K562 (cell line): ENCODE data around the gene NDOR1. TPM values are rescaled to one million over a fixed set of nuclear protein-coding genes. Genes with fewer than 3 reads are reported as not detected.
A peak's percentile ranks its signal among the peaks of the same experiment; 100 is the strongest.

Source experiments
- ELF4 ChIP-seq: fragments of 450-650 bp; formaldehyde crosslinking; IDR thresholded peaks from 2 replicates; pipeline ENCODE4 v1.4.0; 2022; ENCODE audit warnings: missing genetic modification characterization
- ESRRA ChIP-seq: fragments of 450-650 bp; IDR thresholded peaks from 2 replicates; pipeline ENCODE4 v1.6.1; 2014; ENCODE audit warnings: low read depth, mild to moderate bottlenecking, moderate library complexity, borderline replicate concordance
- FOXJ2 ChIP-seq: fragments of 200-800 bp; sonication (Bioruptor generic); IDR thresholded peaks from 2 replicates; pipeline ENCODE4 v1.6.1; 2016; ENCODE audit warnings: missing genetic modification characterization, missing compliant biosample characterization
- JUND ChIP-seq, 2 experiments: IDR thresholded peaks; 2 replicates in 1 of 2; 3 replicates in 1 of 2; pipeline ENCODE4 v1.6.1; 2011; ENCODE audit warnings: borderline replicate concordance in 2 of 2, low read depth in 2 of 2, low read length in 2 of 2, improper control_type of control experiment in 1 of 2, missing biosample characterization in 1 of 2, missing genetic modification characterization in 1 of 2, missing genetic modification reagents in 1 of 2
- KAT7 ChIP-seq: sonication (generic); formaldehyde crosslinking; IDR thresholded peaks from 2 replicates; pipeline ENCODE4 v1.8.0; 2022; ENCODE audit warnings: missing genetic modification reagents, mild to moderate bottlenecking, borderline replicate concordance
- MCM5 ChIP-seq: fragments of 450-650 bp; IDR thresholded peaks from 2 replicates; pipeline ENCODE4 v1.6.1; 2016; ENCODE audit warnings: low read depth
- MED1 ChIP-seq: sonication (generic); formaldehyde crosslinking; IDR thresholded peaks from 2 replicates; pipeline ENCODE4 v1.8.1; 2023; ENCODE audit warnings: missing genetic modification reagents, borderline replicate concordance
- PHF20 ChIP-seq: fragments of 450-650 bp; IDR thresholded peaks from 2 replicates; pipeline ENCODE4 v1.6.1; 2018; ENCODE audit not compliant: partially characterized antibody
- SMARCC2 ChIP-seq: fragments of 450-650 bp; IDR thresholded peaks from 2 replicates; pipeline ENCODE4 v1.6.1; 2017; ENCODE audit warnings: antibody characterized with exemption, moderate library complexity, mild to moderate bottlenecking, low read depth
- ZNF3 ChIP-seq: fragments of 250-450 bp; sonication (Bioruptor Pico); IDR thresholded peaks from 2 replicates; pipeline ENCODE4 v1.5.0; 2021; ENCODE audit warnings: mild to moderate bottlenecking, moderate library complexity
- ZNF561 ChIP-seq: fragments of 450-650 bp; formaldehyde crosslinking; conservative IDR thresholded peaks from 2 replicates; pipeline ENCODE4 v1.4.0; 2020; ENCODE audit warnings: mild to moderate bottlenecking, moderate library complexity
- ZNF57 ChIP-seq: fragments of 450-650 bp; formaldehyde crosslinking; IDR thresholded peaks from 2 replicates; pipeline ENCODE4 v1.4.0; 2020; ENCODE audit warnings: mild to moderate bottlenecking, moderate library complexity
- ZNF76 ChIP-seq: fragments of 250-450 bp; sonication (Bioruptor Pico); IDR thresholded peaks from 2 replicates; pipeline ENCODE4 v1.4.0; 2020; ENCODE audit warnings: mild to moderate bottlenecking, moderate library complexity, borderline replicate concordance
- polyA plus RNA-seq, 8 experiments: library from polyadenylated mRNA; depleted of rRNA in 4 of 8; stranded (reverse) in 5 of 8; unstranded in 3 of 8; fragments of >200 nt; fragmentation: Nextera tagmentation in 2 of 8; fragmentation: Illumina TruSeq in 1 of 8; extraction: Ambion mirVana in 2 of 8; extraction: Trizol in 1 of 8; gene quantifications; 2 replicates each; pipeline versions ENCODE4 v1.2.1 to v1.2.3, GENCODE V29; 2011 to 2014; ENCODE audit warnings: inconsistent platforms in 1 of 8, missing spikeins in 1 of 8
- total RNA-seq, 7 experiments: library from RNA; depleted of rRNA in 6 of 7; stranded (reverse); fragments of >200 nt in 6 of 7; fragmentation: Illumina TruSeq in 2 of 7; extraction: Trizol in 2 of 7; gene quantifications; 2 replicates each; pipeline versions ENCODE4 v1.2.1 to v1.2.3, GENCODE V29; 2011 to 2021; ENCODE audit warnings: low replicate concordance in 1 of 7
- TF ChIP-seq, protein P1 (sequence below): sonication (generic); formaldehyde crosslinking; IDR thresholded peaks from 2 replicates; pipeline ENCODE4 v1.8.0; 2022; ENCODE audit warnings: missing genetic modification reagents, mild to moderate bottlenecking, borderline replicate concordance
- TF ChIP-seq, protein P2 (sequence below): sonication (generic); formaldehyde crosslinking; IDR thresholded peaks from 2 replicates; pipeline ENCODE4 v1.8.0; 2022; ENCODE audit warnings: mild to moderate bottlenecking, low read depth, missing genetic modification reagents
- TF ChIP-seq, protein P3 (sequence below): fragments of 200-800 bp; sonication (Bioruptor generic); IDR thresholded peaks from 2 replicates; pipeline ENCODE4 v1.6.1; 2017; ENCODE audit warnings: missing genetic modification characterization, missing compliant biosample characterization
- TF ChIP-seq, protein P4 (sequence below), 2 experiments: IDR thresholded peaks; 2 replicates each; pipeline ENCODE4 v1.6.1; 2011; ENCODE audit warnings: borderline replicate concordance in 1 of 2, control low read depth in 1 of 2, low read depth in 1 of 2, low read length in 1 of 2, mild to moderate bottlenecking in 1 of 2, mixed read lengths in 1 of 2, moderate library complexity in 1 of 2; ENCODE audit not compliant: insufficient read depth in 1 of 2, insufficient read length in 1 of 2, poor library complexity in 1 of 2, severe bottlenecking in 1 of 2; ENCODE audit errors: extremely low read depth in 1 of 2
- TF ChIP-seq, protein P5 (sequence below): IDR thresholded peaks from 2 replicates; pipeline ENCODE4 v1.6.1; 2014; ENCODE audit warnings: antibody characterized with exemption

NDOR1 gene
- total and polyA plus RNA-seq, 9 of the 15 experiments (the other 6 are each of a cell fraction or from before 2014, with no cell fraction given) = 0.06 to 36.9 (median 6.9) TPM

DNA sequence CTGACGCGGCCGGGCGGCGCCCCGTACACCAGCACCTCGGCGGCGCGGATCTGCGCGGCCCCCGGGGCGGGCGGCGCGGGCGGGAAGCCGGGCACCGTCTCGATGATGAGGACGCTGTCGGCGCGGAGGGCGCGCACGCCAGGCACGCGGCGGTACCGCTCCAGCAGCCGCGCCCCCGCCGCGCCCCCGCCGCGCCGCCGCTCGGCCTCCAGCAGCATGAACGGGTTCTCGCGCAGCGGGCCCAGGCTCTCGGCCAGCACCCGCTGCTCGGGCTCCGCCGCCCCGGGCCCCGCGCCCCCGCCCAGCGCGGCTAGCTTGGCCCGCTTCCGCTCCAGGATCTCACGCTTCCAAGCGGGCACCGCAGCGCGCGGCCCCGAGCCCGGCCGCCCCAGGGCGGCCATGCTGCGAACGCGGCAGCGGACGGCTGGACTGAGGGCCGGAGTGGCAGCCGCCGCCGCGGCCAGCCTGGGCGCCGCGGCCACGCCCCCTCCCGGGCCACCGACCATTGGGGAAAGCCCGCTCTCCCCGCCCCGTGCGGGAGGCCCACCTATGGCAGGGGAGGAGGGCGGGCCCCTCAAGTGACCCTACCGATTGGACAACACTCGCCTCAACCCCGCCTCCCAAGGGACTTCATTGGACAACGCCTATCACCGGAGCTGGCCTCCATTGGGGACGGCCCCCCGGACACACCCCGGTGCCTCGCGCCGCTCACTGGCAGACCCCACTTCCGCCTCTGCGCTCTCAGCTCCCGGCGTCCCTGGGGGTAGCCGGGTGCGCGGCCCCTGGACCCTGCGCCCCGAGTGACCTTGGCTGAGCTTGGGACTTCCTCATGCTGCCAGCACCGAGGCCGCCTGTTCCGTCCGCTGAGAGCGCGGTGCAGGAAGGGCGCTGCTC is 4.9 kb upstream of the NDOR1 start, which contains the start of gene TPRN (continued):
- TF ChIP-seq, protein P1, sequence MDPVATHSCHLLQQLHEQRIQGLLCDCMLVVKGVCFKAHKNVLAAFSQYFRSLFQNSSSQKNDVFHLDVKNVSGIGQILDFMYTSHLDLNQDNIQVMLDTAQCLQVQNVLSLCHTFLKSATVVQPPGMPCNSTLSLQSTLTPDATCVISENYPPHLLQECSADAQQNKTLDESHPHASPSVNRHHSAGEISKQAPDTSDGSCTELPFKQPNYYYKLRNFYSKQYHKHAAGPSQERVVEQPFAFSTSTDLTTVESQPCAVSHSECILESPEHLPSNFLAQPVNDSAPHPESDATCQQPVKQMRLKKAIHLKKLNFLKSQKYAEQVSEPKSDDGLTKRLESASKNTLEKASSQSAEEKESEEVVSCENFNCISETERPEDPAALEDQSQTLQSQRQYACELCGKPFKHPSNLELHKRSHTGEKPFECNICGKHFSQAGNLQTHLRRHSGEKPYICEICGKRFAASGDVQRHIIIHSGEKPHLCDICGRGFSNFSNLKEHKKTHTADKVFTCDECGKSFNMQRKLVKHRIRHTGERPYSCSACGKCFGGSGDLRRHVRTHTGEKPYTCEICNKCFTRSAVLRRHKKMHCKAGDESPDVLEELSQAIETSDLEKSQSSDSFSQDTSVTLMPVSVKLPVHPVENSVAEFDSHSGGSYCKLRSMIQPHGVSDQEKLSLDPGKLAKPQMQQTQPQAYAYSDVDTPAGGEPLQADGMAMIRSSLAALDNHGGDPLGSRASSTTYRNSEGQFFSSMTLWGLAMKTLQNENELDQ (CRISPR knock-in tag) = no peak
- TF ChIP-seq MED1 (CRISPR knock-in tag) (no peak), JUND (IDR thresholded peaks at IDR 0.05; ENCODE audit: borderline replicate concordance, low read depth, low read length) (peak; percentile 34; the same call in 1 of the 2 replicates), JUND (tag; IDR thresholded peaks at IDR 0.05; ENCODE audit: borderline replicate concordance, low read depth, low read length) (peak; percentile 12; the same call in 1 of the 3 replicates), FOXJ2 (no peak), PHF20 (peak; percentile 82), SMARCC2 (no peak), ZNF3 (CRISPR knock-in tag) (no peak), ZNF57 (CRISPR knock-in tag) (no peak), KAT7 (CRISPR knock-in tag) (peak; percentile 79; the same call in 1 of the 2 replicates), ZNF561 (CRISPR knock-in tag) (no peak), ZNF76 (CRISPR knock-in tag) (no peak), ELF4 (CRISPR knock-in tag) (0 out of 2 replicates have a peak, but pooled peaks have one; percentile 22), ESRRA (peak; percentile 99), MCM5 (no peak)
- TF ChIP-seq, protein P2, sequence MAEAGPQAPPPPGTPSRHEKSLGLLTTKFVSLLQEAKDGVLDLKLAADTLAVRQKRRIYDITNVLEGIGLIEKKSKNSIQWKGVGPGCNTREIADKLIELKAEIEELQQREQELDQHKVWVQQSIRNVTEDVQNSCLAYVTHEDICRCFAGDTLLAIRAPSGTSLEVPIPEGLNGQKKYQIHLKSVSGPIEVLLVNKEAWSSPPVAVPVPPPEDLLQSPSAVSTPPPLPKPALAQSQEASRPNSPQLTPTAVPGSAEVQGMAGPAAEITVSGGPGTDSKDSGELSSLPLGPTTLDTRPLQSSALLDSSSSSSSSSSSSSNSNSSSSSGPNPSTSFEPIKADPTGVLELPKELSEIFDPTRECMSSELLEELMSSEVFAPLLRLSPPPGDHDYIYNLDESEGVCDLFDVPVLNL = no peak
- TF ChIP-seq, protein P3, sequence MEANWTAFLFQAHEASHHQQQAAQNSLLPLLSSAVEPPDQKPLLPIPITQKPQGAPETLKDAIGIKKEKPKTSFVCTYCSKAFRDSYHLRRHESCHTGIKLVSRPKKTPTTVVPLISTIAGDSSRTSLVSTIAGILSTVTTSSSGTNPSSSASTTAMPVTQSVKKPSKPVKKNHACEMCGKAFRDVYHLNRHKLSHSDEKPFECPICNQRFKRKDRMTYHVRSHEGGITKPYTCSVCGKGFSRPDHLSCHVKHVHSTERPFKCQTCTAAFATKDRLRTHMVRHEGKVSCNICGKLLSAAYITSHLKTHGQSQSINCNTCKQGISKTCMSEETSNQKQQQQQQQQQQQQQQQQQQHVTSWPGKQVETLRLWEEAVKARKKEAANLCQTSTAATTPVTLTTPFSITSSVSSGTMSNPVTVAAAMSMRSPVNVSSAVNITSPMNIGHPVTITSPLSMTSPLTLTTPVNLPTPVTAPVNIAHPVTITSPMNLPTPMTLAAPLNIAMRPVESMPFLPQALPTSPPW (CRISPR knock-in tag) = peak; percentile 59; the same call in 1 of the 2 replicates
- TF ChIP-seq, protein P4, sequence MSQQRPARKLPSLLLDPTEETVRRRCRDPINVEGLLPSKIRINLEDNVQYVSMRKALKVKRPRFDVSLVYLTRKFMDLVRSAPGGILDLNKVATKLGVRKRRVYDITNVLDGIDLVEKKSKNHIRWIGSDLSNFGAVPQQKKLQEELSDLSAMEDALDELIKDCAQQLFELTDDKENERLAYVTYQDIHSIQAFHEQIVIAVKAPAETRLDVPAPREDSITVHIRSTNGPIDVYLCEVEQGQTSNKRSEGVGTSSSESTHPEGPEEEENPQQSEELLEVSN (IDR thresholded peaks at IDR 0.05; ENCODE audit: borderline replicate concordance in 1 of 2, extremely low read depth in 1 of 2, insufficient read depth in 1 of 2, insufficient read length in 1 of 2, low read depth in 1 of 2, low read length in 1 of 2, poor library complexity in 1 of 2, severe bottlenecking in 1 of 2) = peak; percentile 46 to 88
- TF ChIP-seq, protein P5, sequence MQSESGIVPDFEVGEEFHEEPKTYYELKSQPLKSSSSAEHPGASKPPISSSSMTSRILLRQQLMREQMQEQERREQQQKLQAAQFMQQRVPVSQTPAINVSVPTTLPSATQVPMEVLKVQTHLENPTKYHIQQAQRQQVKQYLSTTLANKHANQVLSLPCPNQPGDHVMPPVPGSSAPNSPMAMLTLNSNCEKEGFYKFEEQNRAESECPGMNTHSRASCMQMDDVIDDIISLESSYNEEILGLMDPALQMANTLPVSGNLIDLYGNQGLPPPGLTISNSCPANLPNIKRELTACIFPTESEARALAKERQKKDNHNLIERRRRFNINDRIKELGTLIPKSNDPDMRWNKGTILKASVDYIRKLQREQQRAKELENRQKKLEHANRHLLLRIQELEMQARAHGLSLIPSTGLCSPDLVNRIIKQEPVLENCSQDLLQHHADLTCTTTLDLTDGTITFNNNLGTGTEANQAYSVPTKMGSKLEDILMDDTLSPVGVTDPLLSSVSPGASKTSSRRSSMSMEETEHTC = no peak
